ENCODE measurements around the gene EIF3L.

GRCh38 chr22:37852418-37852817 is 3.2 kb downstream of the EIF3L start:
- no peak for TF ChIP-seq SPI1 (IDR thresholded peaks at IDR 0.05; ENCODE audit: low read depth, low read length)
- no peak for TF ChIP-seq POLR2A (IDR thresholded peaks at IDR 0.05; ENCODE audit: low read depth, low read length)
- TF ChIP-seq POLR2AphosphoS5 (IDR thresholded peaks at IDR 0.05; ENCODE audit: low read depth, low read length): no peak
